Rectal smooth muscle tissue (tissue), 1 donor: Measurements from ENCODE around the gene EML1.

Experiments
- H3K27ac ChIP-seq: one replicate; pipeline ENCODE4 v1.7.0; 2013; ENCODE audit warnings: low read depth, low read length, inconsistent platforms
- H3K27me3 ChIP-seq: one replicate; pipeline ENCODE4 v1.7.0; 2013; ENCODE audit warnings: low read length; ENCODE audit not compliant: control insufficient read depth, insufficient read depth
- H3K36me3 ChIP-seq: one replicate; pipeline ENCODE4 v1.7.0; 2013; ENCODE audit warnings: low read length; ENCODE audit not compliant: control insufficient read depth, insufficient read depth
- H3K4me1 ChIP-seq: one replicate; pipeline ENCODE4 v1.7.0; 2013; ENCODE audit warnings: low read length; ENCODE audit not compliant: control insufficient read depth, insufficient read depth
- H3K4me3 ChIP-seq: one replicate; pipeline ENCODE4 v1.7.0; 2013; ENCODE audit warnings: low read length
- H3K9ac ChIP-seq: one replicate; pipeline ENCODE4 v1.7.0; 2013; ENCODE audit warnings: low read length

EML1 gene

GRCh38 chr14:99971087-99971940 is 178.1 kb downstream of the EML1 start:
- Histone ChIP-seq H3K9ac (no peak overlapping the region), H3K36me3 (no peaks in the 10 kb centered on the region), H3K4me3 (peak overlapping the region; percentile 72), H3K27ac (no peak overlapping the region), H3K27me3 (peaks cover 2% of the 10 kb centered on the region), H3K4me1 (no peaks in the 10 kb centered on the region)

GRCh38 chr14:99971941-99972747 is 178.9 kb downstream of the EML1 start:
- Histone ChIP-seq H3K27me3 (peaks cover 2% of the 10 kb centered on the region), H3K4me3 (peak overlapping the region; percentile 65), H3K9ac (peak overlapping the region; percentile 47), H3K36me3 (no peaks in the 10 kb centered on the region), H3K27ac (no peak overlapping the region), H3K4me1 (no peaks in the 10 kb centered on the region)

GRCh38 chr14:99972748-99973466 is 179.7 kb downstream of the EML1 start:
- Histone ChIP-seq H3K4me1 (no peaks in the 10 kb centered on the region), H3K27ac (no peak overlapping the region), H3K9ac (no peak overlapping the region), H3K4me3 (peak overlapping the region; percentile 65), H3K27me3 (peaks cover 2% of the 10 kb centered on the region), H3K36me3 (no peaks in the 10 kb centered on the region)

- H3K4me3 ChIP-seq: no peak overlapping the region
- no peaks in the 10 kb centered on the region for H3K36me3 ChIP-seq
- H3K27me3 ChIP-seq: peaks cover 2% of the 10 kb centered on the region
- no peak overlapping the region for H3K27ac ChIP-seq
- no peak overlapping the region for H3K9ac ChIP-seq
- H3K4me1 ChIP-seq: no peaks in the 10 kb centered on the region
Observed at GRCh38 chr14:99975190-99975589, 182.0 kb downstream of the EML1 start.

GRCh38 chr14:99976021-99976420 is 182.8 kb downstream of the EML1 start:
- Histone ChIP-seq H3K36me3 (no peaks in the 10 kb centered on the region), H3K27me3 (peaks cover 2% of the 10 kb centered on the region), H3K9ac (no peak overlapping the region), H3K4me1 (no peaks in the 10 kb centered on the region), H3K27ac (no peak overlapping the region), H3K4me3 (no peak overlapping the region)

GRCh38 chr14:99976681-99977080 is 183.5 kb downstream of the EML1 start:
- no peak overlapping the region for H3K4me3 ChIP-seq

GRCh38 chr14:99980299-99980698 is 187.1 kb downstream of the EML1 start:
- Histone ChIP-seq H3K27ac (no peak overlapping the region), H3K4me1 (no peaks in the 10 kb centered on the region), H3K4me3 (no peak overlapping the region), H3K9ac (no peak overlapping the region), H3K36me3 (no peaks in the 10 kb centered on the region), H3K27me3 (no peaks in the 10 kb centered on the region)

More at GRCh38 chr14:99976681-99977080, 183.5 kb downstream of the EML1 start:
- Histone ChIP-seq H3K36me3 (no peaks in the 10 kb centered on the region), H3K4me1 (no peaks in the 10 kb centered on the region), H3K27me3 (peaks cover 2% of the 10 kb centered on the region), H3K27ac (no peak overlapping the region), H3K9ac (no peak overlapping the region)

GRCh38 chr14:99981806-99982205 is 188.6 kb downstream of the EML1 start:
- no peaks in the 10 kb centered on the region for H3K36me3 ChIP-seq
- H3K27me3 ChIP-seq: no peaks in the 10 kb centered on the region
- H3K27ac ChIP-seq: no peak overlapping the region
- H3K9ac ChIP-seq: no peak overlapping the region
- H3K4me3 ChIP-seq: no peak overlapping the region
- no peaks in the 10 kb centered on the region for H3K4me1 ChIP-seq

- no peaks in the 10 kb centered on the region for H3K27me3 ChIP-seq
- H3K27ac ChIP-seq: no peak overlapping the region
- no peak overlapping the region for H3K9ac ChIP-seq
- H3K4me3 ChIP-seq: no peak overlapping the region
- no peaks in the 10 kb centered on the region for H3K36me3 ChIP-seq
- H3K4me1 ChIP-seq: no peaks in the 10 kb centered on the region
Observed at GRCh38 chr14:99982537-99983250, 189.5 kb downstream of the EML1 start.

- no peak overlapping the region for H3K27ac ChIP-seq
- no peak overlapping the region for H3K9ac ChIP-seq
- no peaks in the 10 kb centered on the region for H3K4me1 ChIP-seq
- H3K36me3 ChIP-seq: no peaks in the 10 kb centered on the region
- H3K27me3 ChIP-seq: no peaks in the 10 kb centered on the region
- H3K4me3 ChIP-seq: no peak overlapping the region
Observed at GRCh38 chr14:99983251-99984015, 190.2 kb downstream of the EML1 start.

- no peaks in the 10 kb centered on the region for H3K4me1 ChIP-seq
- no peaks in the 10 kb centered on the region for H3K27me3 ChIP-seq
- no peak overlapping the region for H3K9ac ChIP-seq
- no peaks in the 10 kb centered on the region for H3K36me3 ChIP-seq
- H3K4me3 ChIP-seq: no peak overlapping the region
- H3K27ac ChIP-seq: no peak overlapping the region
Observed at GRCh38 chr14:99984036-99984435, 190.8 kb downstream of the EML1 start.
